ENCODE data around the gene MRPL24. TPM values are rescaled to one million over a fixed set of nuclear protein-coding genes. Genes with fewer than 3 reads are reported as not detected.

The MRPL24 gene
- total and polyA plus RNA-seq, 2 of the 13 experiments (the other 11 are each of a cell fraction or from before 2014, with no cell fraction given): 38.1 to 42.9 TPM

- TF ChIP-seq PAWR (CRISPR knock-in tag; IDR thresholded peaks at IDR 0.05; ENCODE audit: borderline replicate concordance) (0 out of 2 replicates have a peak, but pooled peaks have one; percentile 30), ZC3H13 (CRISPR knock-in tag; IDR thresholded peaks at IDR 0.05) (no peak; the same call in 1 of the 2 replicates), ELF4 (CRISPR knock-in tag; IDR thresholded peaks at IDR 0.05; ENCODE audit: borderline replicate concordance) (peak; percentile 97), NPAS2 (CRISPR knock-in tag; IDR thresholded peaks at IDR 0.05; ENCODE audit: borderline replicate concordance) (no peak), ZNF572 (CRISPR knock-in tag; IDR thresholded peaks at IDR 0.05) (0 out of 2 replicates have a peak, but pooled peaks have one; percentile 36), TBX3 (IDR thresholded peaks at IDR 0.05; ENCODE audit: borderline replicate concordance) (no peak), BHLHE40 (IDR thresholded peaks at IDR 0.05; ENCODE audit: low read length) (no peak), NFRKB (IDR thresholded peaks at IDR 0.05) (no peak), RBAK (CRISPR knock-in tag; IDR thresholded peaks at IDR 0.05) (no peak), POGZ (CRISPR knock-in tag; IDR thresholded peaks at IDR 0.05) (peak; percentile 76), ATF7-NPFF (CRISPR knock-in tag; IDR thresholded peaks at IDR 0.05; ENCODE audit: low read depth) (peak; percentile 71), THAP7 (CRISPR knock-in tag; IDR thresholded peaks at IDR 0.05) (peak; percentile 95; the same call in 1 of the 2 replicates), PHB2 (IDR thresholded peaks at IDR 0.05; ENCODE audit: partially characterized antibody) (no peak), PHF20 (CRISPR knock-in tag; IDR thresholded peaks at IDR 0.05) (peak; percentile 89), ZBTB34 (CRISPR knock-in tag; IDR thresholded peaks at IDR 0.05) (peak; percentile 66; the same call in 1 of the 2 replicates), DNMT3B (CRISPR knock-in tag; conservative IDR thresholded peaks at IDR 0.05) (no peak), BCLAF1 (IDR thresholded peaks at IDR 0.05) (no peak), HOXA7 (CRISPR knock-in tag; IDR thresholded peaks at IDR 0.05) (no peak), ETS1 (CRISPR knock-in tag; IDR thresholded peaks at IDR 0.05) (no peak), RNF2 (conservative IDR thresholded peaks at IDR 0.05; ENCODE audit: low read depth) (peak; percentile 69; the same call in 1 of the 2 replicates), ZUFSP (CRISPR knock-in tag; IDR thresholded peaks at IDR 0.05; ENCODE audit: borderline replicate concordance) (no peak)
Measured at GRCh38 chr1:156740741-156741480, at the start of gene MRPL24 (continued).

Measured in HepG2 (cell line).